ENCODE measurements around the gene ZBTB38.

ZBTB38 gene

GRCh38 chr3:141362736-141363135 lies 5.6 kb upstream of the ZBTB38 start:
- DNase-seq (ENCODE audit: extremely low read depth in 1 of 2, low read depth in 1 of 2) = no peak

- no peak for DNase-seq (ENCODE audit: extremely low read depth in 1 of 2, low read depth in 1 of 2)
Measured at GRCh38 chr3:141365201-141365600, 3.1 kb upstream of the ZBTB38 start.

- DNase-seq (ENCODE audit: extremely low read depth in 1 of 2, low read depth in 1 of 2) = no peak
Measured at GRCh38 chr3:141366285-141367037, 1.8 kb upstream of the ZBTB38 start.

GRCh38 chr3:141367038-141367730 lies 1.1 kb upstream of the ZBTB38 start:
- DNase-seq (ENCODE audit: extremely low read depth in 1 of 2, low read depth in 1 of 2) = no peak

GRCh38 chr3:141368925-141369794 lies 856 bp downstream of the ZBTB38 start:
- DNase-seq (ENCODE audit: extremely low read depth in 1 of 2, low read depth in 1 of 2) = no peak

GRCh38 chr3:141370065-141370533 lies 1.8 kb downstream of the ZBTB38 start:
- peak in 1 of 2 donors; percentile 19 for DNase-seq (ENCODE audit: extremely low read depth in 1 of 2, low read depth in 1 of 2)

GRCh38 chr3:141371882-141372281 lies 3.6 kb downstream of the ZBTB38 start:
- DNase-seq (ENCODE audit: extremely low read depth in 1 of 2, low read depth in 1 of 2) = no peak

GRCh38 chr3:141372656-141373055 lies 4.4 kb downstream of the ZBTB38 start:
- DNase-seq (ENCODE audit: extremely low read depth in 1 of 2, low read depth in 1 of 2) = no peak

GRCh38 chr3:141373232-141373631 lies 4.9 kb downstream of the ZBTB38 start:
- DNase-seq (ENCODE audit: extremely low read depth in 1 of 2, low read depth in 1 of 2) = no peak

GRCh38 chr3:141373768-141374526 lies 5.6 kb downstream of the ZBTB38 start:
- DNase-seq (ENCODE audit: extremely low read depth in 1 of 2, low read depth in 1 of 2) = no peak

- no peak for DNase-seq (ENCODE audit: extremely low read depth in 1 of 2, low read depth in 1 of 2)
Measured at GRCh38 chr3:141375381-141376301, 7.3 kb downstream of the ZBTB38 start.

- no peak for DNase-seq (ENCODE audit: extremely low read depth in 1 of 2, low read depth in 1 of 2)
Measured at GRCh38 chr3:141377377-141377776, 9.1 kb downstream of the ZBTB38 start.

GRCh38 chr3:141378556-141378955 lies 10.3 kb downstream of the ZBTB38 start:
- no peak for DNase-seq (ENCODE audit: extremely low read depth in 1 of 2, low read depth in 1 of 2)

- no peak for DNase-seq (ENCODE audit: extremely low read depth in 1 of 2, low read depth in 1 of 2)
Measured at GRCh38 chr3:141379250-141379966, 11.1 kb downstream of the ZBTB38 start.

GRCh38 chr3:141380279-141380678 lies 12.0 kb downstream of the ZBTB38 start:
- DNase-seq (ENCODE audit: extremely low read depth in 1 of 2, low read depth in 1 of 2) = no peak

GRCh38 chr3:141380987-141381386 lies 12.7 kb downstream of the ZBTB38 start:
- no peak for DNase-seq (ENCODE audit: extremely low read depth in 1 of 2, low read depth in 1 of 2)

GRCh38 chr3:141382571-141382970 lies 14.3 kb downstream of the ZBTB38 start:
- DNase-seq (ENCODE audit: extremely low read depth in 1 of 2, low read depth in 1 of 2) = no peak

GRCh38 chr3:141383555-141384129 lies 15.3 kb downstream of the ZBTB38 start:
- DNase-seq (ENCODE audit: extremely low read depth in 1 of 2, low read depth in 1 of 2) = no peak

- no peak for DNase-seq (ENCODE audit: extremely low read depth in 1 of 2, low read depth in 1 of 2)
Measured at GRCh38 chr3:141384157-141384556, 15.9 kb downstream of the ZBTB38 start.
